ENCODE results near the gene RAB3GAP2. TPM values are rescaled to one million over a fixed set of nuclear protein-coding genes. Genes with fewer than 3 reads are reported as not detected.

The RAB3GAP2 gene
- 10 to 100 TPM in 3 of 4 donors, 1 to 10 TPM in 1; 9.4 to 47.6 (median 33.5) TPM for total RNA-seq

GRCh38 chr1:220272047-220272840, at the start of gene RAB3GAP2:
Gene RAB3GAP2 (minus strand): TSS chr1:220272453. CDS start chr1:220272337, 116 bp downstream.
- Histone ChIP-seq H3K9me3 (no peaks in the 10 kb centered on the region), H3K4me1 (peaks cover 4 to 7% of the 10 kb centered on the region in 2 donors), H3K27me3 (no peaks in the 10 kb centered on the region), H3K27ac (peak within 1 kb of the TSS; percentile 73 to 77), H3K36me3 (no peaks in the 10 kb centered on the region), H3K4me3 (peak within 1 kb of the TSS; percentile 74 to 77)
- TF ChIP-seq CTCF (IDR thresholded peaks at IDR 0.05) (peak in 2 of 4 experiments; percentile 7 to 8), POLR2A (IDR thresholded peaks at IDR 0.05) (peak; percentile 22 to 71)
- DNase-seq: peak; percentile 93 to 94
- intact Hi-C loops (cut with DNase I; ENCODE audit: low total_unique reads): no loop called here

DNA sequence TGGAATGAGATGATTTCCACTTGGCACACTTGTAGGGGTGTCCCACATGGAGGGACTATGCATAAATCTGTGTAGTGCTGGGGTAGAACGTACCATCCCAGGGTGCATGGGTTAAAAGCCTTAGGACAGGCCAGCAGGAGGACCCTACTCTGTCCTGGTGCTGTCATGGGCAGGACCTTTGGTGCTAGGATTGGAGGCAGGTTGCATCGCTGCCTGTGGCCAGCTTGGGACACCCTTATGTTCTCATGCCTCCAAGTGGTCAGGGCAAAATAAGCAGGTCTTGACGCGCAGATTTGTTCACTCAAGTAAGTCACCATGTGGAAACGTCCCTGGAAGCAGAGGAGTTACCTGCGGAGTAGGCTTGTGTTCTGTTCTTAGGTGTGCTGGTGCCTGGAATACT, 49.5 kb upstream of the RAB3GAP2 start:
- no peak for DNase-seq
- no peak overlapping the region for H3K27ac ChIP-seq
- no peaks in the 10 kb centered on the region for H3K36me3 ChIP-seq
- H3K4me3 ChIP-seq: no peak overlapping the region
- no peaks in the 10 kb centered on the region for H3K4me1 ChIP-seq
- H3K9me3 ChIP-seq: no peaks in the 10 kb centered on the region
- TF ChIP-seq POLR2A (IDR thresholded peaks at IDR 0.05): no peak
- TF ChIP-seq CTCF (IDR thresholded peaks at IDR 0.05): no peak
- intact Hi-C loops (cut with DNase I; ENCODE audit: low total_unique reads): no loop called here
- H3K27me3 ChIP-seq: no peaks in the 10 kb centered on the region

DNA sequence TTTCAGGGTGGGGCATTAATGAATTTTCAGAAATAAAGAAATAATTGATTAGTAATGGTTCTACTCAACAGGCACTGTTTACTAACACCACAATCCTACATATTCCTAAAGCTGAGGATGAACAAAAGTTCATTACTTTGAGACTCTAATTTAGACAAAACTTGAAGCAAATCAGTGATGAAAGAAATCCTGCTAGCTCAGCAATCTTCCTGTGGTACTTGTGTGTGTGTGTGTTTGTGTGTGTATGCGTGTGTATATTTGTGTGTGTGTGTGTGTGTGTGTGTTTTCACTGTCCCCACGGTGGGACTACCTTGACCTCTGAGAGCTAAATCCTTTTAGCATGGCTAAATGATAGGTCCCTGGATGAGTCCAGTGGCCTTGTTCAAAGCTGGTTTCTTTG, 48.5 kb upstream of the RAB3GAP2 start:
- no peak for DNase-seq
- no peak overlapping the region for H3K4me3 ChIP-seq
- H3K4me1 ChIP-seq: no peaks in the 10 kb centered on the region
- no peak for TF ChIP-seq POLR2A (IDR thresholded peaks at IDR 0.05)
- TF ChIP-seq CTCF (IDR thresholded peaks at IDR 0.05): no peak
- H3K9me3 ChIP-seq: no peaks in the 10 kb centered on the region
- intact Hi-C loops (cut with DNase I; ENCODE audit: low total_unique reads): no loop called here
- H3K36me3 ChIP-seq: no peaks in the 10 kb centered on the region
- H3K27me3 ChIP-seq: no peaks in the 10 kb centered on the region
- no peak overlapping the region for H3K27ac ChIP-seq

GRCh38 chr1:220318673-220319072, 46.4 kb upstream of the RAB3GAP2 start:
- no peaks in the 10 kb centered on the region for H3K9me3 ChIP-seq
- no peak overlapping the region for H3K27ac ChIP-seq
- H3K4me1 ChIP-seq: no peaks in the 10 kb centered on the region
- no peaks in the 10 kb centered on the region for H3K36me3 ChIP-seq
- H3K27me3 ChIP-seq: no peaks in the 10 kb centered on the region
- H3K4me3 ChIP-seq: no peak overlapping the region
- intact Hi-C loops (cut with DNase I; ENCODE audit: low total_unique reads): no loop called here
- no peak for DNase-seq
- no peak for TF ChIP-seq CTCF (IDR thresholded peaks at IDR 0.05)
- no peak for TF ChIP-seq POLR2A (IDR thresholded peaks at IDR 0.05)

- H3K27ac ChIP-seq: no peak overlapping the region
- intact Hi-C loops (cut with DNase I; ENCODE audit: low total_unique reads): no loop called here
- no peak for DNase-seq
Observed at GRCh38 chr1:220317161-220317560, 44.9 kb upstream of the RAB3GAP2 start.

More at GRCh38 chr1:220317161-220317560, 44.9 kb upstream of the RAB3GAP2 start:
- no peaks in the 10 kb centered on the region for H3K36me3 ChIP-seq
- H3K4me1 ChIP-seq: no peaks in the 10 kb centered on the region
- H3K4me3 ChIP-seq: no peak overlapping the region
- TF ChIP-seq CTCF (IDR thresholded peaks at IDR 0.05): no peak
- no peak for TF ChIP-seq POLR2A (IDR thresholded peaks at IDR 0.05)
- no peaks in the 10 kb centered on the region for H3K27me3 ChIP-seq
- no peaks in the 10 kb centered on the region for H3K9me3 ChIP-seq

Measured in uterus (tissue), 4 donors.